PC-3 (cell line): Measurements from ENCODE around the gene FANCD2.

Experiments used
- CTCF ChIP-seq: fragments of 300-600 bp; sonication (generic); conservative IDR thresholded peaks from 2 replicates; pipeline ENCODE4 v1.5.1; 2017; ENCODE audit warnings: antibody characterized with exemption, low read depth, mild to moderate bottlenecking, low read length
- EZH2 ChIP-seq: fragments of 300-600 bp; sonication (generic); IDR thresholded peaks from one replicate; pipeline ENCODE4 v1.6.1; 2017; ENCODE audit warnings: antibody characterized with exemption, mild to moderate bottlenecking, low read length; ENCODE audit not compliant: unreplicated experiment
- EZH2phosphoT487 ChIP-seq: fragments of 300-600 bp; sonication (generic); IDR thresholded peaks from 2 replicates; pipeline ENCODE4 v1.6.1; 2018; ENCODE audit warnings: mild to moderate bottlenecking, antibody characterized with exemption, low read length, borderline replicate concordance

- TF ChIP-seq CTCF (no peak), EZH2 (no peak), EZH2phosphoT487 (no peak)
Measured at GRCh38 chr3:10006048-10006761, 20.0 kb upstream of the FANCD2 start.
